SIG-M5 treated with dmso at 0.1 percent for 504 hours (cell line): Measurements from ENCODE around the gene S100A2.
A peak's percentile ranks its signal among the peaks of the same experiment; 100 is the strongest.
"Not testable (repeated sequence)": the region's sequence is repeated elsewhere in the genome, so short reads cannot be mapped to it uniquely, and the experiment has no call there.

Source experiments
- DNase-seq: peaks from one replicate; lab custom pipeline; 2025; ENCODE audit not compliant: unreplicated experiment; lab: John Stamatoyannopoulos, UW

S100A2 gene

GRCh38 chr1:153566414-153567371 lies 1.0 kb upstream of the S100A2 start:
- DNase-seq: peak; percentile 99

GRCh38 chr1:153563991-153564390 lies 1.7 kb downstream of the S100A2 start:
- no peak for DNase-seq

GRCh38 chr1:153563483-153563901 lies 2.2 kb downstream of the S100A2 start:
- DNase-seq: no peak

GRCh38 chr1:153562021-153562420 lies 3.6 kb downstream of the S100A2 start:
- DNase-seq: not testable (repeated sequence)

GRCh38 chr1:153561466-153561985 lies 4.1 kb downstream of the S100A2 start:
- DNase-seq: no peak

GRCh38 chr1:153560771-153561465 lies 4.7 kb downstream of the S100A2 start:
- no peak for DNase-seq

GRCh38 chr1:153560241-153560640 lies 5.4 kb downstream of the S100A2 start:
- no peak for DNase-seq

- DNase-seq: no peak
Observed at GRCh38 chr1:153557877-153558276, 7.8 kb downstream of the S100A2 start.

- DNase-seq: no peak
Observed at GRCh38 chr1:153556348-153556747, 9.3 kb downstream of the S100A2 start.

- DNase-seq: no peak
Observed at GRCh38 chr1:153553830-153554541, 11.7 kb downstream of the S100A2 start.

GRCh38 chr1:153553096-153553495 lies 12.5 kb downstream of the S100A2 start:
- no peak for DNase-seq

- DNase-seq: no peak
Observed at GRCh38 chr1:153552335-153552734, 13.3 kb downstream of the S100A2 start.

GRCh38 chr1:153550827-153551500 lies 14.7 kb downstream of the S100A2 start:
- peak; percentile 91 for DNase-seq

- DNase-seq: no peak
Observed at GRCh38 chr1:153550398-153550758, 15.3 kb downstream of the S100A2 start.

GRCh38 chr1:153549741-153550397 lies 15.8 kb downstream of the S100A2 start:
- DNase-seq: no peak

- no peak for DNase-seq
Observed at GRCh38 chr1:153548722-153549688, 16.6 kb downstream of the S100A2 start, which contains the start of gene S100A3. Gene S100A3 (minus strand): TSS chr1:153549258. CDS start chr1:153548485, 773 bp downstream.

GRCh38 chr1:153547560-153548551 lies 17.8 kb downstream of the S100A2 start:
- no peak for DNase-seq
